ENCODE results near the gene TM7SF2.
A peak's percentile ranks its signal among the peaks of the same experiment; 100 is the strongest.

The TM7SF2 gene

DNA sequence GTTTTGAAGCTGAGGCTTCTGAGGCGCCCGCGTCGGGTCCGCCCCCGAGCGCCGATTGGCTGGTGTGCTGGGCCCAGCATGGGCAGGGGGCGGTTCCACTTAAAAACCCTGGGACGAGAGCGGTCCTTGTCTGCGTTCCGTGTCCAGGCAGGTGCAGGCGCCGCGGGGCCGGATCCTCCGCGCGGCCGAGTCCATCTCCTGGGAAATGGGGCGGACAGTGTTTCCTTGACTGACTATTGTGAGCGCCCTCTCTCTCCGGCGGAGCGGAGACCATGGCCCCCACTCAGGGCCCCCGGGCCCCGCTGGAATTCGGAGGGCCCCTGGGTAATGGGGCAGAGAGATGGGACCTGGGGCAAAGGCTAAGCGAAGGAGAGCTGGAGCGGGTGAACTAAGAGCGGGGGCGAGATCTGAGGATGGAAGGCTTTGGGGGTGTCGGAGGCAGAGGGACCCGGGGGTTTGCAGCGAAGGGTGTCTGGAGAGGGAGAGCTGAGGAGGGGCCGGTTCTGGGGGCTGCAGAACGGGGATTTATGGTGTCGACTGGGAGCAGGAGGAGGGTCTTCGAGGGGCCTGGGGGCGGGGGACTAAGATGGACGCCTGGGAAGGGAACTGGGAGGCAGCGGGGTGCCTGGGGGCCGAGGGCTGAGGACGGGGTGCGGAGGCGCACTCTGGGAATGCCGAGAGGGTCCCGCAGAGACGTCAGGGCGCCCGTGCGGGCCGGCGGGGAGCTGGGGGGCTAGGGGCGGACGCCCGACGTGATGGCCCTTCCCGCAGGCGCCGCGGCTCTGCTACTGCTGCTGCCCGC is at the start of gene TM7SF2:
TSS of gene TM7SF2 (plus strand) at position 129 of the 802 bp plus-strand sequence. CDS start at position 273, 144 bp downstream.
- peak; percentile 95 for DNase-seq

DNA sequence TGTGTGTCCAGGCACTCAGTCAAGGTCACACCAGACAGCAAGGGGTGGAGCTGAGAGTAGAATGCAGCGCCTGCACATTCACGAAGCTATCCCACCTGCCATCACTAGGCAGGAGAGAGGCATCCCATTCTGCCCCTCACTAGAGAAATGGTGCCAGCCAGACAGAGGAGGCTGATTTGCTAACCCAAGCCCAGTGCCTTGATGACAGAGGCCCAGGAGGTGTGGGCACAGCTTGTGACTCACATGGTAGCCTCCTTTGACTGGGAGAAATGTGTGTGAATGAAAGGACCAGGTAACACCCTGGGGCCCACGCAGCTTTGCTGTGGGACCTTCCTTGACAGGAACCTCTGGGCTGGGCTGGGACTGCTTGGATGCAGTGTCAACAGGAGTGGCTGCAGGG is 48.1 kb upstream of the TM7SF2 start:
- no peak for DNase-seq

DNA sequence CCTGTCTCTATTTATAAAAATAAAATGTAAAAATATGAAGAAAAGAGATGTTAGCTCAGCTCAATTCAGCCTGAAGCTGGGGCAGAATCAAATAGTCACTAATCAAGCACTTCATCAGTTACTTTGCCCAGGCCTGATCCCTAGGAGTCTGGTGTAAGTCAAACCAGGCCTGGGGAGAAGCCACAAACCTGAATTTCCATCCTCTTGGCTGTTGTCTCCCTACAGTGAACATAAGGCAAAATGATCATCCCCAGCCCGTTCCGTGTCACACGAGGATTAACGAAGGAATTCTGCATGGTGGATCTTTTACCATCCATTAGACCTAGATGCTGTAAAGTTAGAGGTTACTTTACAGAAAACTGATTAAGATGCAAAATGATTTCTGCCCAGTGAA is 46.8 kb upstream of the TM7SF2 start:
- DNase-seq: no peak

DNA sequence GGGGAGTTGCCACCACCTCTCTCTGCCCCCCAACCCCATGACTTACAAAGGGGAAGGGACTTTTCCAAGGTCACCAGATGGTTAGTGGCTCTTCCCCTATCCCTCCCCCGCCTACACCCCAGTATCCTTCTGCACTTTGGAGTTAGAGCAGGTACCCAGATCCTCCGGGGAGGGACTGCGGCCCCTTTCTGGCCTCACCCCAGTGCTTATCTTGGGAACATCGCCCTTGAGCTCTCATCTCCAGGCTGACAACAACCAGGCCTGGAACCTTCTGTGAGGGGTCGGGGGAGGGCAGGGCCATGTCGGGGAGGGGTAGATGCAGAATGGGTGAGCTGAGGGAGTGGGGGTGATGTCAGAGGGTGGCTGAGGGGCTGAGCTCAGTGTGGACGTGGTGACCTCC is 45.8 kb upstream of the TM7SF2 start:
- DNase-seq: no peak

DNA sequence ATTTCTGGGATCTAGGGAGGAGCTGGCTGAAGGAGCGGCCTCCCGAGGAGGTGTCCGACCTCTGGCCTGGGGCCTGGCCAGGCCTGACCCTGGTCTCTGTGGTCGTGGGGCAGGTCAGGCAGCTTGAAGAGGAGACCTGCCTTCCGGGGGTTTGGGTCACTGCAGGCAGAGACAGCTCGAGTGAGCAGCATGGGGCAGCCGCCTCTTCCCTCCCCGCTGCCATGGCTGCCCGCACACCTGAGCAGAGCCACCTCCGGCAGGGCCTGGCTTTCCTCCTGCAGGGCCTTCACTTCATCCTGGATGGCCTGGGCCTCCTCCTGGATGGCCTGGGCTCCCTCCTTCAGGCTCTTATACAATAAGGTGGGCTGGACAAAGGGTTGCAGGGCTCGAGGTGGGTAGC is 45.4 kb upstream of the TM7SF2 start:
- no peak for DNase-seq

DNA sequence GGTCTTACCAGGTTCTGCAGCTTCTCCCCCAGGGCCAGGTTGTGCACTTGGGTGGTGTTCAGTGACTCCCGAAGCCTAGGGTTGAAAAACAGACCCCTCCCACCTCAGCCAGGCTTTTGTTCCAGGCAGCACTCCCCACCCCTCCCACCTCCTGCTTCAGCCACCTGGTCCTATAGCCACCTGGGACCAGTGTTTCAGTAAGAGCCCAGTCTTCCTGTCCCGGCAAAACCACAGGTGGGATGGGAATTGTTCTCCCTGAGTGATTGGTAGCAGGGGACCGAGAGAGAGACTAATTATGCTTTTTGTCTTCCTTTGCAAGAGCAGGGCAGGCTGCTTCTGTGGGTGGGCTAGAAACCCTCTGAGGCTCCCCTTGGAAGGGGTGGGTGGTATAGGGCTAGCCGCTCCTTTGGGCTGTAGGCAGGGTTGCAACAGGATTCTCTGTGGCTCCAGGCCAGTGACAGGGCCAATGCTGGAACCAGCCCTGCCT is 44.8 kb upstream of the TM7SF2 start:
- DNase-seq: peak; percentile 91

DNA sequence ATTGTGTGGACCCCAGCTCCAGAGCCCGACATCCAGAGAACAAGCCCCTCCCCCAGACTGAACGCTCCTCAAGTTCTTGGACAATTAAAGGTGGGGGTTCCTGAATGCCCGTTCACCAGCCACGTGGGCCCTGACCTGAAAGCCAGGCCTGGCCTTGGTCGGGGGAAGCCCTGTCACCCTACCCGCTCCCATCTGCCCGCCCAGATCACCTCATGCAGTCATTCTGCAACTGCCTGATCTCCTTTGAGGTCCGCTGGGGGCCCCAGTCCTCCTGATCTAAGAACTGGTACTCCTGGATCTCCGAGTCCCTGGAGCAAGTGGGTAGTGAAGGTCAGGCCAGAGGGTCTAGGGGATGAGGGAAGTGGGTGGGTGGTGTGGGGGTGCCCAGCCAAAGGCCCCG is 44.2 kb upstream of the TM7SF2 start:
- no peak for DNase-seq

DNA sequence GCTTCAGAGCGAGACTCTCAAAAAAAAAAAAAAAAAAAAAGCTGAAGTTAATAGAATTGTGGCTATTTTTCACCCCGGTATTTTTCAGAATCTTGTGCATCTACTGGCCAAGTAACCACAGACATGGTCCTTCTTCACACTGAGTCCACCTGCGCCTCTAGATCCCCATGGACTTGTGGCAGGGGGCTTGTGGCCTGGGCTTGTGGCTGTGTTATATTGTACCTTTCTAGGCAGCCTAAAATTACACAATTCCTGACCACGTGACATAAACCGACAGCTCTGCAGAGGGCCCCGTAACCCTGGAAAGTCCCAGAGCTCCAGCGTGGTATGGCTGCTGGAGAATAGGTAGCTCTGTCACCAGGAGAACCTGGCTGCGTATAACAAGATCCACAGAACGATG is 42.5 kb upstream of the TM7SF2 start:
- DNase-seq: no peak

DNA sequence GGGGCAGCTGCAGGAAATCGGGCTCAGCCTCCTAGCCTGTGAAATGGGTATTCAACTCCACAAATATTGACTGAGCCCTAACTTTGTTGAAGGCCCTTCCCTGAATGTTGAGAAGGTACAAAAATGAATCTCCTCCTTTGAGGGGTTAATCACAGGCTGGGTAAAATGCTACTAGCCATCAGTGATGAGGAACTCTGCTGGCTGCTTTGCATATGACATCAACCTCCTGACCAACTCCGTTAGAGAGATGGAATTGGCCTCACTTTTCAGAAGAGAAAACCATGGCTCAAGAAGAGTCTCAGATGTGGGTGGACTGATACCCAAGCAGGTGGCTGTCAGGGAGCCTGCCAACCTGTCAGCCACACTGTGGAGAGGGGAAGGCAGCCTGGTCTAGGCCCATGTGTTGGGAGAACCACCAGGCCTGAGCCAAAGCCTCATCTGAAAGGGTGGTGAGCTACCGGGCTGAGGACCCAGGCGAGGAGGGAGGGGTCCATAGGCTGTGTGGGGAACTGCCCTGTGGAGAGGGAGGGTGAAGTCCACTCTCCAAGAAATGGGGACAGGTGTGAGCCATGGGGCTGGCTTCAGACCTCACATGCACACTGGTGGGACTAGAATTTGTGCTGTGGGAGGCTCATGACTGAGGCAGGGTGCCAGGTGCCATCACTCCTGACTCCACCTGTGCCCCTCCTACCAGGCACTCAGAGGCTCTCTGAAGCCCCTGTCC is 39.6 kb upstream of the TM7SF2 start:
- no peak for DNase-seq

DNA sequence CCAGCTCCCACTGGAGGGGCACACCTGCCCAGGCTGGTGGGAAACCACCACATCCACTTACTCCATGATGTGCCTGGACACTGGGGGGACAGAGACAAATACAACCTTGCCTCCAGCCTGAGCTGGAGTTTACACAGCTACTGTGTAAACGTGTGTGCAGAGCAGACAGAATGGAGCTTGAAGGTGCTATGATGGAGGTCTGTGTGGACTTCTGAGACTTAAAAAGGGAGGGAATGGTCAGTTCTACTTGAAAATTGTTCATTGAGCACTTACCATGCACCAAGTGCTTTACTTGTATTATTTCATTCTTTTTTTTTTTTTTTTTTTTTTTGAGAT is 39.1 kb upstream of the TM7SF2 start:
- DNase-seq: no peak

DNA sequence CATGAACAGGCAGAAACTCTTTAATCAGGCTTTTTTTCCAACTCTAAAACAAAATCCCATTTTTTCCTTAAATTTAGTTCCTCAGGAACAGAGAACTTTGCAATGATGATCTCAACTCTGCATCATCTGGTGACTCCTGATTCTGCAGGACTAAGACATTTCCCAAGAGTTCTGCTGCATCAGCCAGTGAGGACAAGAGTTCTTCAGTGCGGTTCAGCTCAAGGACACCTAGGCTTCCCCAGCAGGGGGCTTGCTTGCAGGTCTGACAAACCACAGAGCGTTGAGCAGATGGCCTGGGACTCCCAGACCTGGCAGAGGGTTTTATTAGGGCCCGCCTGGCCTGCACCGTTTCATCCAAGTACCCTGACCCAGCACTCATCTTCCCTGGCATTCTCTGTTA is 34.2 kb upstream of the TM7SF2 start:
- DNase-seq: no peak

DNA sequence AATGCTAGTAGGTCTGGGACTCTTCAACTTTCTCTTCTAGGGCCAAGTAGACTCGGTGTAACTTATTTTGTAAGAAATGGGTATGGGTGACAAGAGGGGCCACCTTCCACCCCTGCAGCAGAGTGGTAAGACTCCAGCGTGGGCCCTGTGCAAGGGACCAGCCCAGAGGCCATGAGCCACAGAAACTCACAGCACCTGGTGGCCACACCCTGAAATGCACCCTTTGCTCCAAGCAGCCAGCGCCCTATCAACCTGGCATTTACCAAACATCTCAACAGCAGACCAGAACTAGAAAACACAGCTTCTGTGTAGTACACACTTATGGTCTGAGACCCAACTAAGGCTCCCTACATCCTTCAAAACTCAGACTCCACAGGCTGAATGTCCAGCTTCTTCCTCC is 33.5 kb upstream of the TM7SF2 start:
- DNase-seq: no peak

DNA sequence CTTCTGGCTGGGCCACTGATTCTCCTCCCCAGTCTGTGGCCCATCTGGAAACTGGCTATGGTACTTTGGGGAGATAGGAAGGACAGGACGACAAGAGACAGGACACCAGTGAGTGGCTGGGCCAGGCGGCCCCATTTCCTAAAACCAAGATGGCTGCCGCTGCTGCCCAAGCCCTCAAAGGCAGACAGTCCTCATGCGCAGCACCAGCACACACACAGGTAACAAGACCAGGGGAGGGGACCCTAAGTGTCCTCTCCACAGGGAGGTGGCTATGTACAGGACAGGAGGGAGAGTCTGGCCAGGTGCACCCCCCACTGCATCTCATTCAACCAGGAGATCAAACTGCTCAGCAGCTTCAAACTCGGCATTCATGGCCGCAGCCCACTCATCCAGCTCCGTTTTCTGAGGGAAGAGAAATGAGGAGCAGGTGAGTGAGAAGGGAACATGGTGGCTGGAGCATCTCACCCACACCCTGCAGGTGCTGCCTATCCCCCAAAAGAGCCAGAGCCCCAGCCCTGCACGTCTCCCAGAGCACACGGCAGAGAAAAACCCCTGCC is 32.8 kb upstream of the TM7SF2 start:
- DNase-seq: no peak

DNA sequence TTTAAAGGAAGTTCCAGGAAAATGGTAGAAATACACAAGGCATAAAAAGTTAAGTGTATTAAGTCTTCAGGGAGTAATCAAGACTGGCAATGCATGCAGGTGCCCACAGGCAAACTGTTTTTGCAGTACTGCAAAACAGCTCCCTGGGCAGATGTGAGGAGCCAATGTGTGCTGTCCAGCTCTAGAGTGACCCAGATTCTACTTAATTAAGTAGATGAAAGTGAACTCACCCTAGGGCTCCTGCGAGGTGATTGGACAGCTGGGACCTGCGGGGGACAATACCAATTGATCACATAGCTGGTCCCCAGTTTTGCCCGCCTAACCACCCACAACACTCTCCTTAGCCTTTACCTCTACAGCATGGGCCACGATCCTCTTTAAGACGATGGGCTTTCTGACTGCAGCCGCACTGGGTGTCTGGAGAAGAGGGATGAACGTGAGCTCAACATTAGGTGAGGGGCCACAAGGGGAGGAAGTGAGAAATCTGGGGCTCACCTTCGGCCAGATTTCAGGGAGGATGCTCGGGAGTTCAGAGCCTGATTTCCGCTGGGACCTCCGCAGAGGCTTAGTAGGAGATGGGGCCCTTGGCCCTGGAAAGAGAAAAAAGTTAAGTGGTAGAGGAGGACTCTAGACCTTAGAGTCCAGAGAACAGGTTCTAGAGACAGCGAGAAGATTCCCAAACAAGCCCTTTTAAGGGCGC is 28.4 kb upstream of the TM7SF2 start:
- DNase-seq: no peak

DNA sequence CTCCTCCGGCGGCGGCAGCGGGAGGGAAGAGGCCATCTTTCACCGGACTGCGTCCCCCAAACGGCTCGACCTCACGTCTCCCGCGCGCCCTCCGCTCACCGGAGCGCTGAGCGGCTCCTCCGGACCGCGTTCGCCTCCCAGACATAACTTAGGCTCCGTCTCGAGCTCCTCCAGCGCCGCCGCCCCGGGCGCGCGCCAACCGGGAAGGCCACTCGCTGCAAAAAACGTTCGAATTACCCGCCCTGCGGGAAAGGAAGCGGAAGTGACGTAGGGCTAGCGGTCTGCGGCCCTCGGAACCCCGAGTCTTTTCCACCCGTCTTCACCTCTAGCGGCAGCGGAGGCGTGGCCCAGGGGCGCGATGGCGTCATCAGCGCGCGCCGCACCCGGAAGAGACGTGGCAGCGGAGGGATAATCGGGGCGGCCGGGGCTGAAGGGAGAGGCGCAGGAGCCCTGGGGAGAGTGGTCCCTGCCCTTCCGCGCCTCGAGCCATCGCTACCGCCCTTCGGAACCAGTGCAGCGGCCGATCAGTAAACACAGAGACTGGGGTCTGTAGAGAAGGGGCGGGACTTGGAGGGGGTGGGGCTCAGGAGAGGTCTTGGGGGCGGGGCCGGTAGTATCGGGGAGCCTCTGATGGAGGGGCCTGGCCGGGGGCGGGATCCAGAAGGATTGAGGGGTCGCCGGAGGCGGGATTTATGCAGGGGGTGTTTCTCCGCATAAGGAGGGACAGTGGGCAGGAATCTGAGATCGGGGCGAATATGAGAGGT is 27.7 kb upstream of the TM7SF2 start, which contains the start of the genes CDCA5 and ZFPL1:
TSS of gene CDCA5 (minus strand) at position 207 of the 764 bp plus-strand sequence. CDS start at position 145, 62 bp downstream.
TSS of gene ZFPL1 (plus strand) at position 389 of the 764 bp plus-strand sequence. CDS start 477 bp downstream, outside the sequence.
- DNase-seq: peak; percentile 79

DNA sequence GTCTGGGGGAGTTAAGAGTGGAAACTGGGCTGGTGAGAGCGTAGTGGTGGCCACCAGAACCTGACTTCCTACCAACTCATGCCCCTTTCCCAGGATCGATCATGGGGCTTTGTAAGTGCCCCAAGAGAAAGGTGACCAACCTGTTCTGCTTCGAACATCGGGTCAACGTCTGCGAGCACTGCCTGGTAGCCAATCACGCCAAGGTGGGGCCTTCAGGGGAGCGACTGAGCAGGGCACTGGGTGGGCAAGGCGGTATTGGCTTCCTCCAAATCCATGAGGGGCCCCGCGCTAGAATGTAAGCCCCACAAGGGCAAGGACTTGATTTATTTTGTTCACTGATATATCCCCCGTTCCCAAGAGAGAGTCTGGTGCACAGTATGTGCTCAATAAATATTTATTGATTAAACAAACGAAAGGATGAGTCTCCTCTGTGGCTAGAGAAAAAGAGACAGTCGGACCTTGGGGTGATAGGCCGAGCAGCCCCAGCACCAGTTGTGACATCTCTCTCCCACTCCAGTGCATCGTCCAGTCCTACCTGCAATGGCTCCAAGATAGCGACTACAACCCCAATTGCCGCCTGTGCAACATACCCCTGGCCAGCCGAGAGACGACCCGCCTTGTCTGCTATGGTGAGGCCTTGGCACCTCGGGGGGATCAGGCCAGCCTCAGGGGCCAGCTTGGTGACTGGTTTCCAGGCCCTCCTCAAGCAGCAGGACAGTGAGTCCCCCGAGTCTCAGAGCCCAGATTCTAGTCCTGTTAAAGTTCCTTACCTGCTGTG is 26.9 kb upstream of the TM7SF2 start:
- DNase-seq: no peak

DNA sequence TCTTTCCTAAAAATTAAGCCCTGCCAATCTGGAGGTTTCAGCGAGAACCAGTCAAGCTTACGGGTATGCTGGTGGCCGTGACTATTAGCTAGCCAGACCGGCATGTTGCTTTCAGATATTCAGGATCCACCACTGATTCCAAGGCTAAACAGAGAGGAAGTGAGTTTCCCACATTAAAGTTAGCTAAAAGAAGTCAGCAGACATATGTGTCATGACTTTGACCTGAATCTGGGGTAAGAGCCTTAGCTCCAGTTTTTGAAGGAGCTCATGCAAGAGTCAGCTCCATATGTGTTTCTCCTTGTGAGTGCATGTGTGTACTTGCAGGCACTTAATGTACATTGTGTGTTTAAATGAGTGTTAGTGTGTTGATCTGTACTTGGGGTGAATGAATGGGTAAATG is 26.2 kb upstream of the TM7SF2 start:
- no peak for DNase-seq

DNA sequence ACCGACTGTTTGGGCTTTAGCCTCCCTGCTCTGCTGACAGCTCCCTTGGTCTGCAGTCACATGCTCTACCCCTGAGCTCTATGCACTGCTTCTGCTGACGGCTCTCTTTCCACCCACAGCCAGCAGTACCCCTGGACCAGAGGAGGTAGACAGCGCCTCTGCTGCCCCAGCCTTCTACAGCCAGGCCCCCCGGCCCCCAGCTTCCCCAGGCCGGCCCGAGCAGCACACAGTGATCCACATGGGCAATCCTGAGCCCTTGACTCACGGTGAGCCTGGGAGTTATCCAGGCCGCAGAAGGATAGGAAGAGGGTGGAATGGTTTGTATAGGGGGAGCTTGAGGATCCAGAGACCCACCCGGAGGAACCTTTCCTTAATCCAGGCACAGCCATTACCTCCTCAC is 24.9 kb upstream of the TM7SF2 start:
- no peak for DNase-seq

DNA sequence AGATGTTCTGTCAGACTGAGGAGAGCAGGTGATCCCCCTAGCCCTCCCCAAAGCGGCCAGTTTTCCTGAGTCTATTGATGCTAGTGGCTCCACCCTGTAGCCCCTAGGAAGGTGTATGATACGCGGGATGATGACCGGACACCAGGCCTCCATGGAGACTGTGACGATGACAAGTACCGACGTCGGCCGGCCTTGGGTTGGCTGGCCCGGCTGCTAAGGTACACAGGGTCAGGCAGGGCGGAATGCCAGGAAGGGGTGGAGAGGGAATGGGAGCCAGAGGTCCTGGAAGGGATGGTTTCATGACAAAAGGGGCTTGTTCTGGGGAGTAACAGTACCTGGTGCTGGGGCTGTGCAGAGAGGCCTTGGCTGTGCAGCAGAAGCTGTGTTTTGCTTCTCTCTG is 24.5 kb upstream of the TM7SF2 start:
- no peak for DNase-seq

DNA sequence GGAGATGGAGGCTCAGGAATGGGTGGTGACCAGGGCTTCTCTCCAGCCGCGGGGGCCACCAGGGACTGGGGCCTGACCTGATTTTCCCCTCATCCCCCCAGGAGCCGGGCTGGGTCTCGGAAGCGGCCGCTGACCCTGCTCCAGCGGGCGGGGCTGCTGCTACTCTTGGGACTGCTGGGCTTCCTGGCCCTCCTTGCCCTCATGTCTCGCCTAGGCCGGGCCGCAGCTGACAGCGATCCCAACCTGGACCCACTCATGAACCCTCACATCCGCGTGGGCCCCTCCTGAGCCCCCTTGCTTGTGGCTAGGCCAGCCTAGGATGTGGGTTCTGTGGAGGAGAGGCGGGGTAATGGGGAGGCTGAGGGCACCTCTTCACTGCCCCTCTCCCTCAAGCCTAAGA is 23.8 kb upstream of the TM7SF2 start:
- DNase-seq: no peak

DNA sequence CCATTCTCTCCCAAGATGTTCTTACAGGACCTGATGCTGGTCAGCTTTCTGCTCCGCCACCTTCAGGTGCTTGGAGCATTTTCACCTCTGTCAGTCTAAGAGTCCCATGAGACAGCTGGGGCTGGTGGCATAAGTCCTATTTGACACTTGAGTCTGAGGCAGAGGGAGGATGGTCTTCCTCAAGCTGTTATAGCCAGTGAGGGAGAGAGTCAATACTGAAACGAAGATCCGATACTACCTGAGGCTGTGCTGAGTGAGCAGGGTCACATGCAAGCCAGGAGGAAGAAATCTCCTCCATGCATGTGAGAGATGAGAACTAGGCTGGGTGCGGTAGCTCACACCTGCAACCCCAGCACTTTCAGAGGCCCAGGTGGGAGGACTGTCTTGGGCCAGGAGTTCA is 22.1 kb upstream of the TM7SF2 start:
- DNase-seq: no peak

DNA sequence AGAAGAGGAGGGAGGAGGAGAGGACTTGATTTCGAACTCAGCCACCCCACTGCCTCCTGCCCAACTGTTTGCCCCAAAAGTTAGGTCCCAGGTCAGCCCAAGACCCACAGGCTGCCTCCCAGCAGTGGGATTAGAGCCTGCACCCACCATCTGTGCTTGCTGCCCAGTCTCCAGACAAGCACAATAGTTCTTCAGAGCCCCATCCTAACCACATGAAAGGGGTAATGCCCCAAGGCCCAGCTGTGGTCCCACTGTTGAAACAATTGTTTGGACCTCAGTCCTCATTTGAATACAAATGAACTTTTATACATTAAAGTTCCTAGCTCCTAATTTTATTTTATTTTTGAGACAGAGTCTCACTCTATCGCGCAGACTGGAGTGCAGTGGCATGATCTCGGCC is 21.0 kb upstream of the TM7SF2 start:
- no peak for DNase-seq

Data from DMS79 (cell line).